IPS-15b (cell line): ENCODE results near the gene PKM.

ENCODE experiments used
- H3K27me3 ChIP-seq: one replicate; pipeline ENCODE4 v1.6.1; 2013; ENCODE audit warnings: low read length; ENCODE audit not compliant: control insufficient read depth, insufficient read depth
- H3K36me3 ChIP-seq: one replicate; pipeline ENCODE4 v1.6.1; 2013; ENCODE audit warnings: low read length; ENCODE audit not compliant: control insufficient read depth, insufficient read depth
- H3K4me1 ChIP-seq: one replicate; pipeline ENCODE4 v1.6.1; 2013; ENCODE audit warnings: mild to moderate bottlenecking, low read length; ENCODE audit not compliant: control insufficient read depth, insufficient read depth
- H3K4me3 ChIP-seq: one replicate; pipeline ENCODE4 v1.5.1; 2013; ENCODE audit warnings: low read depth, low read length
- H3K9ac ChIP-seq: one replicate; pipeline ENCODE4 v1.6.1; 2013; ENCODE audit warnings: low read depth, mild to moderate bottlenecking, low read length
- H3K9me3 ChIP-seq: one replicate; pipeline ENCODE4 v1.6.1; 2013; ENCODE audit warnings: mild to moderate bottlenecking, low read length; ENCODE audit not compliant: control insufficient read depth, insufficient read depth

Gene PKM

DNA sequence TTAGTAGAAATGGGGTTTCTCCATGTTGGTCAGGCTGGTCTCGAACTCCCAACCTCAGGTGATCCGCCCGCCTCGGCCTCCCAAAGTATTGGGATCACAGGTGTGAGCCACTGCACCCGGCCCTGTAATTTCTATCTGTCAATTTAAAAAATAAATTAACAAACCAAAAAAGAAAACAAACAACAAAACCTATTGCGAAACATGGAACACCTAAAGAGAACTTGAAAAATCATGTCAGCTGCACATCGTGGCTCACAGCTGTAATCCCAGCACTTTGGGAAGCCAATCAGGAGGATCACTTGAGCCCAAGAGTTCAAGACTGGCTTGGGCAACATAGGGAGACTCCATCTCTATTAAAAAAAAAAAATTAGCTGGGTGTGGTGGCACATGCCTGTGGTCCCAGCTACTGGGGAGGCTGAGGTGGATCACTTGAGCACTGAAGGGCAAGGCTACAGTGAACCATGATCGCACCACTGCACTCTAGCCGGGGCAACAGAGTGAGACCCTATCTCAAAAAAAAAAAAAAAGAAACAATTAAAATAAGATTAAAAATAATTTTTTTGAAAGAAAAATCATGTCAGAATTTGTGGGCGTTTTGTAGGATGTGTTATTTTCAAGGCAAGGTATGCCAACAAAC, 21.8 kb upstream of the PKM start:
- Histone ChIP-seq H3K27me3 (no peaks in the 10 kb centered on the region), H3K9me3 (no peaks in the 10 kb centered on the region), H3K4me3 (no peak overlapping the region), H3K36me3 (peaks cover 33% of the 10 kb centered on the region), H3K9ac (no peak overlapping the region), H3K4me1 (no peaks in the 10 kb centered on the region)

- peaks cover 27% of the 10 kb centered on the region for H3K36me3 ChIP-seq
- no peaks in the 10 kb centered on the region for H3K4me1 ChIP-seq
- H3K4me3 ChIP-seq, result no peak overlapping the region
- H3K9ac ChIP-seq, result no peak overlapping the region
- H3K9me3 ChIP-seq, result no peaks in the 10 kb centered on the region
- peaks cover 9% of the 10 kb centered on the region for H3K27me3 ChIP-seq
These were observed 18.3 kb upstream of the PKM start for GRCh38 chr15:72249142-72249810.

- peaks cover 15% of the 10 kb centered on the region for H3K27me3 ChIP-seq
- H3K9ac ChIP-seq, result no peak overlapping the region
- H3K36me3 ChIP-seq, result peaks cover 27% of the 10 kb centered on the region
- H3K4me1 ChIP-seq, result no peaks in the 10 kb centered on the region
- H3K9me3 ChIP-seq, result no peaks in the 10 kb centered on the region
- no peak overlapping the region for H3K4me3 ChIP-seq
These were observed 17.5 kb upstream of the PKM start for GRCh38 chr15:72248514-72248913.

GRCh38 chr15:72242775-72243370, 11.9 kb upstream of the PKM start:
- no peak overlapping the region for H3K4me3 ChIP-seq
- peaks cover 32% of the 10 kb centered on the region for H3K27me3 ChIP-seq
- H3K9me3 ChIP-seq, result no peaks in the 10 kb centered on the region
- H3K36me3 ChIP-seq, result peaks cover 18% of the 10 kb centered on the region
- no peak overlapping the region for H3K9ac ChIP-seq
- H3K4me1 ChIP-seq, result no peaks in the 10 kb centered on the region

DNA sequence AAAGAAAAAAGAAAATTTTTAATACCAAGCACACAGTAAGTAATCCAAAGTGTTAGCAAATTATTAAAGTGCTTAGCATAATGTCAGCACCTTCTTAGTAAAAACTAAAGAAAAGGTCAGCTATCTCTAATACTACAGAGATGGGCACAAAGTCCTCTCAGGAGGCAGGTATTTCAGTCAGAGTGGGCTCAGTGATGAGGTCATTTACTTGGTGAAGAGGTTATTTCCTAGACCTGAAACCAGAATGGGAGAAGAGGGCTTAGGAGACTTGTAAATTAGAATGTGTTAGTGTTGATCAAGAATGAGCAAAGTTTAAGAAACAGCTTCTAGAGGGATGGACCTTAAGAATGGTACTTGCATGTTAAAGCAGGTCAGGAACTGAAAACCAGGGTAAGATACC, 8.7 kb upstream of the PKM start:
- H3K27me3 ChIP-seq, result peaks cover 45% of the 10 kb centered on the region
- H3K36me3 ChIP-seq, result peaks cover 16% of the 10 kb centered on the region
- peaks cover 9% of the 10 kb centered on the region for H3K4me1 ChIP-seq
- no peak overlapping the region for H3K9ac ChIP-seq
- no peak overlapping the region for H3K4me3 ChIP-seq
- H3K9me3 ChIP-seq, result no peaks in the 10 kb centered on the region

- Histone ChIP-seq H3K9ac (no peak overlapping the region), H3K36me3 (peaks cover 16% of the 10 kb centered on the region), H3K9me3 (no peaks in the 10 kb centered on the region), H3K4me1 (peaks cover 9% of the 10 kb centered on the region), H3K27me3 (peaks cover 44% of the 10 kb centered on the region), H3K4me3 (no peak overlapping the region)
These were observed 7.6 kb upstream of the PKM start for GRCh38 chr15:72238586-72238985.

- H3K4me1 ChIP-seq, result peaks cover 9% of the 10 kb centered on the region
- peaks cover 16% of the 10 kb centered on the region for H3K36me3 ChIP-seq
- H3K4me3 ChIP-seq, result no peak overlapping the region
- H3K27me3 ChIP-seq, result peaks cover 41% of the 10 kb centered on the region
- no peak overlapping the region for H3K9ac ChIP-seq
- no peaks in the 10 kb centered on the region for H3K9me3 ChIP-seq
These were observed 6.8 kb upstream of the PKM start for GRCh38 chr15:72237853-72238224.

GRCh38 chr15:72237029-72237852, 6.3 kb upstream of the PKM start:
- Histone ChIP-seq H3K27me3 (peaks cover 41% of the 10 kb centered on the region), H3K9ac (no peak overlapping the region)

GRCh38 chr15:72236381-72237003, 5.5 kb upstream of the PKM start:
- no peaks in the 10 kb centered on the region for H3K9me3 ChIP-seq
- no peak overlapping the region for H3K9ac ChIP-seq
- no peak overlapping the region for H3K4me3 ChIP-seq
- peaks cover 13% of the 10 kb centered on the region for H3K4me1 ChIP-seq
- peaks cover 34% of the 10 kb centered on the region for H3K27me3 ChIP-seq
- H3K36me3 ChIP-seq, result peaks cover 8% of the 10 kb centered on the region

More at GRCh38 chr15:72237029-72237852, 6.3 kb upstream of the PKM start:
- Histone ChIP-seq H3K4me1 (peaks cover 10% of the 10 kb centered on the region), H3K9me3 (no peaks in the 10 kb centered on the region), H3K4me3 (peak overlapping the region; percentile 19), H3K36me3 (peaks cover 16% of the 10 kb centered on the region)

GRCh38 chr15:72235298-72235697, 4.3 kb upstream of the PKM start:
- Histone ChIP-seq H3K4me1 (peaks cover 13% of the 10 kb centered on the region), H3K36me3 (no peaks in the 10 kb centered on the region), H3K9ac (no peak overlapping the region), H3K9me3 (no peaks in the 10 kb centered on the region), H3K27me3 (peaks cover 26% of the 10 kb centered on the region), H3K4me3 (no peak overlapping the region)

- Histone ChIP-seq H3K4me1 (peaks cover 17% of the 10 kb centered on the region), H3K36me3 (no peaks in the 10 kb centered on the region), H3K27me3 (peaks cover 26% of the 10 kb centered on the region), H3K4me3 (no peak overlapping the region), H3K9me3 (no peaks in the 10 kb centered on the region), H3K9ac (no peak overlapping the region)
These were observed 2.8 kb upstream of the PKM start for GRCh38 chr15:72233769-72234168.
